GM03348 (cell line): Measurements from ENCODE around the gene FBXL15.
A peak's percentile ranks its signal among the peaks of the same experiment; 100 is the strongest.

Experiments used
- DNase-seq: peaks from one replicate; pipeline ENCODE4 v3.0.0; 2012; ENCODE audit warnings: low spot score

The FBXL15 gene

GRCh38 chr10:102420714-102421506 lies at the start of gene FBXL15:
FBXL15 (plus strand) TSS chr10:102420836; CDS start chr10:102421130, 294 bp downstream.
- peak; percentile 98 for DNase-seq

- no peak for DNase-seq
Observed at GRCh38 chr10:102371295-102371694, 49.3 kb upstream of the FBXL15 start.

- no peak for DNase-seq
Observed at GRCh38 chr10:102375250-102375649, 45.4 kb upstream of the FBXL15 start.

GRCh38 chr10:102375867-102376266 lies 44.8 kb upstream of the FBXL15 start:
- DNase-seq = no peak

- DNase-seq = no peak
Observed at GRCh38 chr10:102376901-102377300, 43.7 kb upstream of the FBXL15 start.

- no peak for DNase-seq
Observed at GRCh38 chr10:102379383-102379782, 41.3 kb upstream of the FBXL15 start.

- DNase-seq = no peak
Observed at GRCh38 chr10:102381983-102382382, 38.7 kb upstream of the FBXL15 start.

GRCh38 chr10:102382871-102383270 lies 37.8 kb upstream of the FBXL15 start:
- DNase-seq = no peak

GRCh38 chr10:102384053-102384452 lies 36.6 kb upstream of the FBXL15 start:
- DNase-seq = no peak

- DNase-seq = peak; percentile 43
Observed at GRCh38 chr10:102384606-102385429, 35.8 kb upstream of the FBXL15 start.

- no peak for DNase-seq
Observed at GRCh38 chr10:102389894-102390293, 30.7 kb upstream of the FBXL15 start.

GRCh38 chr10:102392306-102392705 lies 28.3 kb upstream of the FBXL15 start:
- DNase-seq = no peak

- DNase-seq = no peak
Observed at GRCh38 chr10:102393411-102394078, 27.1 kb upstream of the FBXL15 start.

GRCh38 chr10:102394079-102394800 lies 26.4 kb upstream of the FBXL15 start:
- peak; percentile 96 for DNase-seq

- peak; percentile 44 for DNase-seq
Observed at GRCh38 chr10:102394801-102395399, 25.7 kb upstream of the FBXL15 start.

- peak; percentile 97 for DNase-seq
Observed at GRCh38 chr10:102395400-102396316, 25.0 kb upstream of the FBXL15 start, which contains the start of gene NFKB2. NFKB2 (plus strand) TSS chr10:102395705; CDS start chr10:102395960, 255 bp downstream.

- DNase-seq = no peak
Observed at GRCh38 chr10:102396317-102396650, 24.4 kb upstream of the FBXL15 start.

GRCh38 chr10:102396730-102397151 lies 23.9 kb upstream of the FBXL15 start:
- DNase-seq = no peak

GRCh38 chr10:102397222-102398171 lies 23.1 kb upstream of the FBXL15 start:
- no peak for DNase-seq
